HEK293 (cell line): Measurements from ENCODE around the gene CD276.

Source experiments
- CTCF ChIP-seq: fragments of 450-650 bp; formaldehyde crosslinking; IDR thresholded peaks from 2 replicates; pipeline ENCODE4 v1.5.1; 2016; ENCODE audit warnings: missing biosample characterization, missing genetic modification characterization
- HOXA7 ChIP-seq: sonication (generic); formaldehyde crosslinking; IDR thresholded peaks from 2 replicates; pipeline ENCODE4 v1.8.1; 2022; ENCODE audit warnings: missing genetic modification reagents, borderline replicate concordance
- MZF1 ChIP-seq: fragments of 450-650 bp; formaldehyde crosslinking; IDR thresholded peaks from 2 replicates; pipeline ENCODE4 v1.5.1; 2017; ENCODE audit warnings: missing biosample characterization, missing genetic modification characterization, borderline replicate concordance
- REST ChIP-seq: fragments of 450-650 bp; formaldehyde crosslinking; IDR thresholded peaks from 2 replicates; pipeline ENCODE4 v1.5.1; 2016; ENCODE audit warnings: missing biosample characterization, missing genetic modification characterization
- ZNF48 ChIP-seq: fragments of 450-650 bp; formaldehyde crosslinking; IDR thresholded peaks from 2 replicates; pipeline ENCODE4 v1.5.1; 2016; ENCODE audit warnings: missing biosample characterization, missing genetic modification characterization
- ZNF514 ChIP-seq: fragments of 450-650 bp; formaldehyde crosslinking; IDR thresholded peaks from 2 replicates; pipeline ENCODE4 v1.5.1; 2016; ENCODE audit warnings: missing biosample characterization, missing genetic modification characterization
- ZNF529 ChIP-seq: fragments of 450-650 bp; formaldehyde crosslinking; IDR thresholded peaks from 2 replicates; pipeline ENCODE4 v1.5.1; 2017; ENCODE audit warnings: missing genetic modification characterization, missing biosample characterization; ENCODE audit not compliant: insufficient replicate concordance
- ZNF768 ChIP-seq: fragments of 450-650 bp; formaldehyde crosslinking; IDR thresholded peaks from 2 replicates; pipeline ENCODE4 v1.5.1; 2018; ENCODE audit warnings: missing biosample characterization, mild to moderate bottlenecking, missing genetic modification characterization

GRCh38 chr15:73654659-73655058 is 29.5 kb upstream of the CD276 start:
- TF ChIP-seq CTCF (tag by site-specific recombination): no peak
- TF ChIP-seq ZNF48 (tag by site-specific recombination): no peak
- TF ChIP-seq ZNF768 (tag by site-specific recombination): no peak
- TF ChIP-seq HOXA7 (CRISPR knock-in tag): no peak
- TF ChIP-seq MZF1 (tag by site-specific recombination): no peak
- TF ChIP-seq REST (tag by site-specific recombination): no peak
- TF ChIP-seq ZNF514 (tag by site-specific recombination): no peak
- TF ChIP-seq ZNF529: no peak
